H1 (cell line): ENCODE measurements around the gene FLT1. TPM values are rescaled to one million over a fixed set of nuclear protein-coding genes. Genes with fewer than 3 reads are reported as not detected.

Experiments
- CTCF ChIA-PET: fragments of 300-600 bp; sonication (Branson Sonifier 250); formaldehyde crosslinking; loops from one replicate; lab custom pipeline; 2021; ENCODE audit not compliant: partially characterized antibody; lab: Charles Lee
- POLR2A ChIA-PET: fragments of 300-600 bp; sonication (Branson Sonifier 250); formaldehyde crosslinking; loops from one replicate; lab custom pipeline; 2021; ENCODE audit warnings: inconsistent platforms; ENCODE audit not compliant: partially characterized antibody; lab: Charles Lee
- DNase-seq, 2 experiments: peaks; one replicate each; pipeline versions ENCODE4 v3.0.0 to v3.0.0-alpha.2; 2010 to 2022; ENCODE audit warnings: low spot score in 2 of 2, low read depth in 1 of 2, mixed read lengths in 1 of 2
- FAIRE-seq: peaks from 2 replicates; lab custom pipeline; 2011; peaks lifted over from hg19 to GRCh38; lab: Jason Lieb, UNC
- H2AFZ ChIP-seq: 2 replicates; pipeline ENCODE4 v1.8.1; 2012; ENCODE audit warnings: low read length, inconsistent platforms
- H2AK5ac ChIP-seq: 2 replicates; pipeline ENCODE4 v1.6.1; 2013; ENCODE audit warnings: low read depth, low read length
- H2BK120ac ChIP-seq: replicated peaks from 2 replicates; pipeline ENCODE3; 2013; ENCODE audit warnings: low read depth, low read length, inconsistent platforms
- H2BK12ac ChIP-seq: 2 replicates; pipeline ENCODE4 v1.6.1; 2013; ENCODE audit warnings: low read depth, low read length
- H2BK15ac ChIP-seq: 2 replicates; pipeline ENCODE4 v1.6.1; 2013; ENCODE audit warnings: low read length
- H2BK20ac ChIP-seq: 2 replicates; pipeline ENCODE4 v1.6.1; 2013; ENCODE audit warnings: low read length
- H2BK5ac ChIP-seq: 2 replicates; pipeline ENCODE4 v1.6.1; 2013; ENCODE audit warnings: low read depth, low read length
- H3K14ac ChIP-seq: 2 replicates; pipeline ENCODE4 v1.6.1; 2013; ENCODE audit warnings: inconsistent platforms; ENCODE audit not compliant: insufficient read length
- H3K18ac ChIP-seq: 2 replicates; pipeline ENCODE4 v1.6.1; 2013; ENCODE audit warnings: low read length; ENCODE audit errors: extremely low read depth
- H3K23ac ChIP-seq: 2 replicates; pipeline ENCODE4 v1.6.1; 2013; ENCODE audit warnings: inconsistent platforms; ENCODE audit not compliant: insufficient read length
- H3K23me2 ChIP-seq: 2 replicates; pipeline ENCODE4 v1.6.1; 2013; ENCODE audit warnings: low read depth, low read length
- H3K27ac ChIP-seq: 2 replicates; pipeline ENCODE4 v1.6.1; 2011; ENCODE audit warnings: low read depth, low read length, inconsistent platforms
- H3K27me3 ChIP-seq, 4 experiments: replicated peaks in 1 of 4; 1 replicate in 1 of 4; 2 replicates in 3 of 4; pipeline versions ENCODE4 v1.6.1 to v1.8.1; 2011 to 2013; ENCODE audit warnings: low read length in 3 of 4, mild to moderate bottlenecking in 3 of 4, inconsistent platforms in 2 of 4, mixed read lengths in 2 of 4, moderate library complexity in 1 of 4; ENCODE audit not compliant: control insufficient read depth in 3 of 4, insufficient read depth in 3 of 4; ENCODE audit errors: extremely low read depth in 1 of 4
- H3K36me3 ChIP-seq, 4 experiments: 2 replicates each; pipeline versions ENCODE4 v1.6.1 to v1.8.1; 2011 to 2013; ENCODE audit warnings: mild to moderate bottlenecking in 4 of 4, low read length in 3 of 4, moderate library complexity in 2 of 4, control low read depth in 1 of 4, inconsistent platforms in 1 of 4; ENCODE audit not compliant: insufficient read depth in 4 of 4, control insufficient read depth in 2 of 4
- H3K4ac ChIP-seq: replicated peaks from 2 replicates; pipeline ENCODE3; 2013; ENCODE audit warnings: low read length, low read depth, mixed read lengths, inconsistent platforms; ENCODE audit not compliant: insufficient read length
- H3K4me1 ChIP-seq, 4 experiments: replicated peaks in 1 of 4; 1 replicate in 1 of 4; 2 replicates in 3 of 4; pipeline versions ENCODE4 v1.6.1 to v1.8.1; 2011 to 2013; ENCODE audit warnings: low read length in 3 of 4, inconsistent platforms in 2 of 4, mixed read lengths in 1 of 4; ENCODE audit not compliant: insufficient read depth in 4 of 4, control insufficient read depth in 3 of 4
- H3K4me2 ChIP-seq, 2 experiments: 2 replicates each; pipeline versions ENCODE4 v1.6.1 to v1.8.1; 2011 to 2013; ENCODE audit warnings: low read depth in 2 of 2, low read length in 2 of 2, control low read depth in 1 of 2, inconsistent platforms in 1 of 2, mild to moderate bottlenecking in 1 of 2; ENCODE audit not compliant: insufficient read depth in 1 of 2
- H3K4me3 ChIP-seq, 4 experiments: fragments of 200-600, 300-600 bp in 1 of 4; sonication (generic), shearing (Covaris generic), sonication (Bioruptor Twin) in 1 of 4; 2 replicates each; pipeline versions ENCODE4 v1.5.1 to v1.8.1; 2011 to 2016; ENCODE audit warnings: low read length in 4 of 4, low read depth in 3 of 4, control low read depth in 2 of 4, inconsistent platforms in 2 of 4, mild to moderate bottlenecking in 2 of 4, mixed read lengths in 1 of 4, moderate library complexity in 1 of 4; ENCODE audit not compliant: insufficient read depth in 2 of 4; ENCODE audit errors: extremely low read depth in 1 of 4
- H3K56ac ChIP-seq: replicated peaks from 2 replicates; pipeline ENCODE3; 2013; ENCODE audit warnings: low read depth, mild to moderate bottlenecking, mixed read lengths, low read length, inconsistent platforms; ENCODE audit not compliant: insufficient read length
- H3K79me1 ChIP-seq: 2 replicates; pipeline ENCODE4 v1.6.1; 2013; ENCODE audit warnings: low read depth, low read length, control low read depth
- H3K79me2 ChIP-seq, 2 experiments: 2 replicates each; pipeline versions ENCODE4 v1.6.1 to v1.8.1; 2012 to 2013; ENCODE audit warnings: low read length in 2 of 2, mild to moderate bottlenecking in 2 of 2, inconsistent platforms in 1 of 2; ENCODE audit not compliant: insufficient read depth in 2 of 2, control insufficient read depth in 1 of 2
- H3K9ac ChIP-seq, 4 experiments: replicated peaks in 1 of 4; 1 replicate in 1 of 4; 2 replicates in 3 of 4; pipeline versions ENCODE4 v1.6.1 to v1.8.1; 2011 to 2013; ENCODE audit warnings: low read depth in 3 of 4, low read length in 3 of 4, control low read depth in 2 of 4, mild to moderate bottlenecking in 2 of 4, moderate library complexity in 2 of 4, inconsistent platforms in 1 of 4; ENCODE audit errors: extremely low read depth in 1 of 4
- H3K9me3 ChIP-seq, 2 experiments: 2 replicates each; pipeline versions ENCODE4 v1.6.1 to v1.8.1; 2012 to 2013; ENCODE audit warnings: mild to moderate bottlenecking in 2 of 2, moderate library complexity in 2 of 2, control low read depth in 1 of 2, inconsistent platforms in 1 of 2, low read depth in 1 of 2, low read length in 1 of 2, mixed read lengths in 1 of 2; ENCODE audit not compliant: insufficient read depth in 2 of 2
- H4K20me1 ChIP-seq, 2 experiments: replicated peaks in 1 of 2; 2 replicates each; pipeline versions ENCODE3 to v1.8.1; 2011 to 2013; ENCODE audit warnings: inconsistent platforms in 2 of 2, low read length in 2 of 2, mild to moderate bottlenecking in 1 of 2; ENCODE audit not compliant: insufficient read depth in 2 of 2, control insufficient read depth in 1 of 2
- H4K5ac ChIP-seq: 2 replicates; pipeline ENCODE4 v1.6.1; 2013; ENCODE audit warnings: low read length, low read depth, mixed read lengths, inconsistent platforms; ENCODE audit not compliant: insufficient read length
- H4K8ac ChIP-seq: 2 replicates; pipeline ENCODE4 v1.8.0; 2013; ENCODE audit warnings: mild to moderate bottlenecking, moderate library complexity, low read length, inconsistent platforms; ENCODE audit not compliant: insufficient read depth; ENCODE audit errors: extremely low read depth
- H4K91ac ChIP-seq: replicated peaks from 2 replicates; pipeline ENCODE3; 2013; ENCODE audit warnings: low read length, mixed read lengths, inconsistent platforms; ENCODE audit not compliant: insufficient read length
- BACH1 ChIP-seq: IDR thresholded peaks from 2 replicates; pipeline ENCODE4 v1.6.1; 2012; ENCODE audit warnings: low read length, improper control_type of control experiment
- POU5F1 ChIP-seq: IDR thresholded peaks from 2 replicates; pipeline ENCODE4 v1.6.1; 2011; ENCODE audit warnings: low read depth, mild to moderate bottlenecking, low read length, moderate library complexity
- WGBS, 2 experiments: shearing (Covaris generic) in 1 of 2; methylation state at CpG; one replicate each; pipeline versions ENCODE4 v1.1.6 to v1.1.7; 2013 to 2015; ENCODE audit warnings: low lambda C conversion rate in 2 of 2, mixed read lengths in 2 of 2, inconsistent platforms in 1 of 2, low coverage in 1 of 2, missing lambda C conversion rate in 1 of 2; ENCODE audit not compliant: insufficient replicate concordance in 2 of 2, insufficient coverage in 1 of 2, insufficient read length in 1 of 2; ENCODE audit errors: extremely low coverage in 1 of 2, missing lambda C conversion rate in 1 of 2; 5-methylcytosine and 5-hydroxymethylcytosine counted together
- polyA plus RNA-seq, 7 experiments: library from polyadenylated mRNA; depleted of rRNA in 3 of 7; stranded (reverse) in 5 of 7; unstranded in 2 of 7; fragments of >200 nt in 5 of 7; fragments of 200-250 nt in 2 of 7; gene quantifications; 1 replicate in 5 of 7; 2 replicates in 1 of 7; 4 replicates in 1 of 7; pipeline versions ENCODE4 v1.2.1 to v1.2.3, GENCODE V29; 2011 to 2013; ENCODE audit warnings: missing spikeins in 2 of 7, mixed read lengths in 2 of 7
- total RNA-seq: library from RNA; stranded (reverse); fragmentation: NEBNext Ultra II Directional; extraction: Animal tissue kit (Norgen Biotek cat#: 25700); gene quantifications from 2 replicates; pipeline ENCODE4 v1.2.1, GENCODE V29; 2021

The FLT1 gene
- total and polyA plus RNA-seq, 2 of the 8 experiments (the other 6 are each of a cell fraction or from before 2014, with no cell fraction given): 19.7 to 90.2 TPM

DNA sequence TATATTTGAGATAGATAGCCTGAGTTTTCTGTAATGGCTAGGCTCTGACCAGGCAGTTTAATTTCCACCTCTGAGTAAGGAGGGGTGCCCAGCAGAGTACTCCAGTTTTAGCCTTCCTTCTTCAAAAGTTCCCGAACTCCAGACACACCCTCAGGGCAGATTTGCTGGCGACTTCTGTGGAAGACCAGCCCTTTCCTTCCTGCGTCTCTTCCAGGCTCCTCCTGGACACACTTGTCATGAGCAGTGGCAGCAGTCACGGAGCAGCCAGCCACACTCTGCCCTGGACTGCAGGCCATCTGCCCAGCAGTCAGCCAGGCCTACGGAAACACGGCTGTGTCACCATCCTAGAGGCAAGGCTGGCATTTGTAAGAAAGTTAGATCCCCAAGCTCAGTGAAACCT lies 6.6 kb upstream of the FLT1 start:
- no peak overlapping the region for H3K23ac ChIP-seq
- no peak overlapping the region for H3K4ac ChIP-seq
- H3K79me2 ChIP-seq: peaks cover 0 to 2% of the 10 kb centered on the region in 2 experiments; a peak in 1 of 4 replicates
- H4K91ac ChIP-seq: no peak overlapping the region
- no peak overlapping the region; the same call in 1 of the 2 replicates for H2BK5ac ChIP-seq
- no peak overlapping the region; the same call in 1 of the 2 replicates for H2AK5ac ChIP-seq
- no peak overlapping the region for H3K9ac ChIP-seq
- TF ChIP-seq POU5F1 (no peak), BACH1 (no peak)
- H3K9me3 ChIP-seq: no peaks in the 10 kb centered on the region
- H2BK15ac ChIP-seq: no peak overlapping the region
- H2BK120ac ChIP-seq: no peak overlapping the region
- H3K56ac ChIP-seq: no peak overlapping the region
- peak overlapping the region; percentile 75; the same call in 1 of the 2 replicates for H2BK12ac ChIP-seq
- H3K79me1 ChIP-seq: no peaks in the 10 kb centered on the region
- peaks cover under 1% of the 10 kb centered on the region; the same call in 1 of the 2 replicates for H3K23me2 ChIP-seq
- no peak overlapping the region for H2BK20ac ChIP-seq
- no peak overlapping the region for H3K27ac ChIP-seq
- H3K18ac ChIP-seq: no peak overlapping the region
- no peak overlapping the region for H4K8ac ChIP-seq
- no peak overlapping the region for H3K4me2 ChIP-seq
- ChIA-PET POLR2A (no interaction called here), CTCF (no interaction called here)
- H3K4me3 ChIP-seq: no peak overlapping the region
- 92% methylated on average over 6 of the region's 6 CpGs; no CpG with 5 or more reads in 1 of the 2 experiments for whole genome bisulfite sequencing, 2 experiments
- peaks cover under 1 to 5% (median 4%) of the 10 kb centered on the region in 4 experiments; a peak in 6 of 7 replicates for H3K4me1 ChIP-seq
- no peak overlapping the region for H2AFZ ChIP-seq
- DNase-seq (no peak), FAIRE-seq (no peak)
- H3K27me3 ChIP-seq: peaks cover 0 to 3% (median 1%) of the 10 kb centered on the region in 4 experiments; a peak in 5 of 7 replicates
- H4K20me1 ChIP-seq: no peaks in the 10 kb centered on the region
- H3K36me3 ChIP-seq: no peaks in the 10 kb centered on the region
- H4K5ac ChIP-seq: no peak overlapping the region
- no peak overlapping the region for H3K14ac ChIP-seq
